GM18505 (cell line): ENCODE results near the gene MYBPH.

Source experiments
- ATAC-seq: cut with Tn5 transposase; IDR thresholded peaks from one replicate; pipeline ENCODE4 v1.9.1; 2021; ENCODE audit not compliant: unreplicated experiment
- POLR2A ChIP-seq: IDR thresholded peaks from 4 replicates; pipeline ENCODE4 v1.6.1; 2011; ENCODE audit warnings: borderline replicate concordance; ENCODE audit not compliant: insufficient read depth, insufficient read length; ENCODE audit errors: extremely low read depth

Gene MYBPH

DNA sequence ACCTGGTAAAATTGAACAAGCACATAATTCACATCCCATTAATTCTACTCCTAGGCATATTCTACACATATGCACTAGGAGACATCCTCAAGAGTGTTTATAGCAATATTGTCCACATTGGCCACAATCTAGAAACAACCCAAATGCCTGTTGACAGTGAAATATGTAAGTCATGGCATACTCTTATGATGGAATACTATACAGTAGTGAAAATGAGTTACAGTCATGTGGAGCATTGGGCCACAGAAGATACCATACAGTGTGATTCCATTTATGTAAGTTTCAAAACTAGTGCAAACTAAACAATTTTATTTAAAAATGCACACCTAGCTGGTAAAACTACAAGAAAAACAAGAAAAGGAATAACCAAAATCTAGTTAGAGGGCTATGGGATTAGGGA lies 34.7 kb upstream of the MYBPH start:
- no peak for ATAC-seq
- TF ChIP-seq POLR2A: no peak

DNA sequence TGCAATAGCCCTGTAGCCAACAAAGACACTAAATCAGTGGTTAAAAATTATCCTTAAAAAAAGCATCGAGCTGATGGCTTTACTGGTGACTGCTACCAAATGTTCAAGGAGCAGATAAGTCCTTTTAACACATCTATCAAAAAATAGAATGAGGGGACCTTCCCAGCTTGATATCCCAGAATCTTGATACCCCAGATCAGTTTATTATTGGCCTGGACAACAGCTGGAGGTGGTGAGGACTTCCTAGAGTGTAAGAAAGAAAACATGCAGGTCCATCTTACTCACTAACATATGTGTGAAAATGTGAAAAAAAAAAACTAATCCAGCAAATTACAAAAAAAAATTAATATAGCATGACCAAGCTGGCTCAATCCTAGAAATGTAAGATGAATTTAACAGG lies 32.6 kb upstream of the MYBPH start:
- ATAC-seq: no peak
- TF ChIP-seq POLR2A: no peak

DNA sequence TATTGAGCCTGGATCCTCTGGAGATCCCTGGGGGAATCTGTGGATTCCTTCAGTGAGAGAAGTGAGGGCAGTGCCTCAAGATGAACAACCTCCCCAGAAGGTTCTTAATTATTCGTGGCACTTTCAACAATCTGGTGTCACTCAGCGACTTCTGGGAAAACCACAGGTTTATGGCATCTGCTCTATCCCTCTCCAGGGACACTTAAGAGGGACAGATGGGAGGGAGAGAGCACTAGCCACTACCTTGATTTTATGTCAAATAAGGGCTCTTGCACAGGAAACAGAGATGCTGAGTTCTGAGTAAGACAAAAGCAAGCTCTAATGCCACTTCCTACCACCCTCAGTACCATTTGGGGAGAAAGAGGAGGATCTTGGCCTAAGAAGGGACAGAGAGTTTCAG lies 32.1 kb upstream of the MYBPH start:
- no peak for TF ChIP-seq POLR2A
- ATAC-seq: no peak

DNA sequence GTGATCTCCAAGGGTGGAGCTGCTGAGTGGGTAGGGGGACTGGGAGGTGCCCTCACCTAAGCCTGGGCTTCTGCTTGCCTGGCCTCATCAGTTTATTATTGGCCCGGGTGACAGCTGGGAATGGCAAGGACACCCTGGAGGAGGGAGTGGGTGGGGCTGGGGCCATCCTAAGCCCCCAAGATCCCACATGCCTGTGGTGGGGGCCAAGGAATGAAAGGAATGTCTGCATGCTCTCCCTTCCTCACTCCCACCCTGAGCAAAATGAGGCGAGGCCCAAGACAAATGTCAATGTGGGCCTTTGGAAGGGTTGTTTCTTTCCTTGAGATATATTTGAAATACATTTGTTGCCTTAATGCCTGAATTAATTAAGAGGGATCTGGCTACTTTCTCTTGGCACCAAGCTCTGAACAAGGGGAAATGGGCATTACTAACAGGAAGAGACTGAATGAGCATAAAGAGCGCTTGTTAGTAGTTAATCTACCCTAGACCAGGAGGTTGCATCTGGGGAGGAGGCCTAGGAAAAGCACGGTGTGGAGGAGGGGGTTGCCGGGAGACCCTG lies 30.6 kb upstream of the MYBPH start:
- TF ChIP-seq POLR2A: no peak
- ATAC-seq: no peak

DNA sequence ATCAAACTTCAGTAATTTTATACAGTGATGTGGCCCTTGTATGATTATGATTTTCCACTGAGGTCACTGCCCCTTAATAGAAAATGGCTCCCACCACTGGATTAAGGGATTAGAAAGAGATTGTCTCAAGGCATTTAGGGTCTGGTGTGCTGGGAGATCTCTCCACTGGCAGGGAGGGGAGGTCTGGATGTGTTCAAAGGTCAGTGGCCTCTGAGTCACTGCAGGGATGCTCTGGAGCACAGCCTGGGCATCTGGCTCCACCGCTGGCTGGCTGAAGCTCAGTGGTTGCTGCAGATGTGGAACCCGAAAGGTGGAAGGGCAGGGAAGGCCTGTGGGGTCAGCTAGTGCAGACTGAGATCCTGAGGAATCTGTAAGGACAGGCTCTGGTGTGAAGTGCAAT lies 29.1 kb upstream of the MYBPH start:
- TF ChIP-seq POLR2A: no peak
- ATAC-seq: no peak

DNA sequence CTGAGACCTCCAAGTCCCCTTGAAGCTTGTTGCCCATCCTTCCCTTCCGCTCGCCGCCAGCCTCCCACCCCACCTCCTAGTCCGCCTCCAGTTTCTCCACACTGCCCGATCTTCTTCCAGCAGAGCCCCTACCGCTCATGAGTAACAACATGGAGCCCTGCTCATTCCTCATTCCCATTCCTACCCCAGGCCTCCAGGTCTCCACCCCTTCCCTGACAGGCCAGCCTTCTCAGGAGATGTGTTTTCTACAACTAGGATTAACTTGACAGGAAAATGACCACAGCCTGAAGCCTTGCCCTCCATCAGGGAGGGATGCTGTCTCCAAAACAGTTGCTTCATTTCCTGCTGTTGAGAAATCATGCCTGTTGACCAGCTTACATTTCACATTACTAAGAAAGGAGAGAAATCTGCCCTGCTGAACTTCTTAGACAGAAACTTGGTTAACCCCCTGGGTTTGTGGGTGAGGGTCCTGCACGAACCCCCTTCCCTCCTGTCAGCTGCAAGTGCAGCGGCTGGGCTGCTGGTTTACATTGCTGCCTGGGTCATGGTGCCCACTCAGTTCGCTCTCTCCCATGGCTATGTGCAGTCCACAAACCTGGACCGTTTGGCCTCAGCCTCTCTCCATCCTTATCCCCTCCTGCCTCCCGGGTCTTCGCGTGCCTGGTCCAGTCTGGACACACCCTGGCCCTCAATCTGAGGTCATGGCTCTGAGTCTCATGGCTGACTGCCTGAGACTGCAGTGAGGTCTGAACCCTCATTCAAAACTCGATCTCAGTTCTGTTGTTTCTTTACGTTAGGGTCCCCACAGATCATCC lies 27.0 kb upstream of the MYBPH start:
- ATAC-seq: no peak
- TF ChIP-seq POLR2A: no peak

DNA sequence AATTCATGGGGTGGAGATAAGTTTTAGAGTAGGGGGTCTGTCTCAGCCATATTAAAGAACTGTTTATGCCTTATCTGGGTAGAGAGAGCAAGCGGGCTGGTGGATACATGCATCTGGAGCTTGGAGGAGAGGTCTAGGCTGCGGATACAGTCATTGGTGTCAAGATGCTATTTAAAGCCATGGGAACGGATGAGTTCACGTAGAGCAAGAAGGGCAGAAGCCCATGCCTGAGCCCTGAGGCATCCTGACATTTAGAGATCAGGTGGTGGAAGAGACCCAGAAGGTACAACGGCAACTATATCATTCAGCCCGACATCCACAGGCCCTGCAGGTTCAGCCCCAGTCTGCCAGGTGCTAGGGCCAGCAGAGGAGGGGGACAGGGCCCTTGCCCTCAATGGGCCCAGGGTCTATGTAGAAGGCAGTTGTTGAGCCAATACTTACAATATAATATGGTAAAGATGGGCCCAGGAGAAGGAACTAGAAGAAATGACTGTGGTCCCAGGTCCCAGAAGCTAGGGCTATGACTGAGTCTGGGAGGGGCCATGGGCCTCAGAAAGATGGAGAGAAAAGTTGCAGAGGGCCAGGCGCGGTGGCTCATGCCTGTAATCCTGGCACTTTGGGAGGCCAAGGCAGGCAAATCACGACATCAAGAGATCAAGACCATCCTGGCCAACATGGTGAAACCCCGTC lies 26.0 kb upstream of the MYBPH start:
- no peak for TF ChIP-seq POLR2A
- no peak for ATAC-seq

DNA sequence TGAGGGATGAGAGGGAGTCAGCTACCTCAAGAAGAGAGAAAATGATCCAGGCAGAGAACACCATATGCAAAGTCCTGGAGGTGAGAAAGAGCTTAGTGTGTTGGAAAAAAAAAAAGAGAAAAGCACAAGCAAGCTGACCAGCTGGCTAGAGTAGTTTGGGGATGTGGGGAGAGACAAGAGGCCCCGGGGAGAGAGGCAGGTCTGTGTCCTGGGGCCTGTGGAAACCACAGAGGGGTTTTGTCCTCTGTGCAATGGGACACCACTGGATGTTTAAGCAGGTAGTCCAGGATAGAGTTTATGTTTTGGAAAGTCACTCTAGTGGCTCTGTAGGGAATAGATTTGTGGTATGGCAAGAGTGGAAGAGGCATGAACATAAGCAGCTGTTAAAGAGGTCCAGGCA lies 25.3 kb upstream of the MYBPH start:
- ATAC-seq: no peak
- TF ChIP-seq POLR2A: no peak

DNA sequence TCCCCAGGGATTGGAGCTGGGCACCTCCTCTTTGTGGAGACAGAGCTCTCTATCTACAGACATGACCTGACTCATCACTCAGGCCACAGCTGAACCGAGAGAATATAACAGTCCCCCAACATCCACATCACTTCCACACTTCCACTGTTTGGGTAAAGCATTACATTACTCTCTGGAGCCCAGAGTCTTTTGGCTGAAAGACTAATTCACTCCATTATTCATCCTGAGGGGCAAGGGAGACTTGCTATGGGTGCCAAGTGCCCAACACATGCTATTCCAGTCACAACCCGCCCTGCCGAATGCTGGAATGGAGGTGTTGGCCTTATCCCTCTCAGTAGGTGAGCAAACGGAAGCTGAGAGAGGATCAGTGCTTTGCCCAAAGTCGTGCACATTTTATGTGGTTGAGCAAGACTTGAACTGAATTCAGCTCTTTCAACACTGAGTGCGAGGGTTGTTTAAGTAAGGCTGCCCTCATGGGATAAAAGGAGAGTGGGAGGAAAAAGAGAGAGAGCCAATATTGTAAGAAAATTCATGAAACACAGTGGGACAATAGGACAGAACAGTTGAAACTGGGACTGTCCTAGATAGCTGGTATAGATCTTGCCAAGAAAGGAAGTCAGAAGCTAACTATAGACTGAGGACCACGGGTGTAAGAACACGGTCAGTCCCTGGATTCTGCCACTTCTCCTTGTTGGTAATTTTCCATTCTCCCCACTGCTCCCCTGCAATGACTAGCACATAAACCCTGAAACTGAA lies 24.4 kb upstream of the MYBPH start:
- no peak for ATAC-seq
- TF ChIP-seq POLR2A: no peak

DNA sequence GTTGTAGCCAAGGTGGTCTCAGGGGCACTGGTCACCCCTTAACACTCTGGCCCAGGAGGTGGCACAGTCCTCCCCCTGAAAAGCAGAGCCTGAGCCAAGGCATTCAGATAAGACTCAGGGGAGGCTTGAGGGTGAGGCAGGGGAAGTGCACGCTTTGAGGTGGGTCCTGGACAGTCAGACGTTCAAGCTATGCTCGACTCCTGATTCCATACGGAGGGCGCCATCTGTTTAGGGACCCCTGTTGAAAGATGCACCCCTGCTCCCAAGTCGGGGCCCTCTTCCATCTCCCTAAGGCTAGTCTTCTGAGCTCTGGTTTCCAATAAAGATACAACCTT lies 23.8 kb upstream of the MYBPH start:
- TF ChIP-seq POLR2A: no peak
- no peak for ATAC-seq

DNA sequence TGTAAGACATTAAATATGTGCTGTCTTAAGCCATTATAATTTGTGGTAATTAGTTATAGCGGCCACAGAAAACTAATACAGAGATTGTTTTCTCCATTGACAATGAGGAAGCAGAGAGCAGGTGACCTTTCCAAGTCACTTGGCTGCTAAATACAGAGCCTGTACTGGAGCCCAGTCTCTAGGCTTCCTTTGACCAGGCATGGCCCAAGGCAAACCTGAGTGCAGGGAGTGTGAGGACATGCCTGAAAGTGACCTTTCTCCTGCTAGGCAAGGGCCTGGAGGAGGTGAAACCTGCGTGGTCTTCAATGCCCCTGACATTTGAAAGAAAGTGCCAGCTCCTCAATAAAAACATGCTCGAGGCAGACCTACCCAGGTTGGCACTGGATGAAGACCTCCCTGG lies 23.4 kb upstream of the MYBPH start:
- no peak for ATAC-seq
- no peak for TF ChIP-seq POLR2A

DNA sequence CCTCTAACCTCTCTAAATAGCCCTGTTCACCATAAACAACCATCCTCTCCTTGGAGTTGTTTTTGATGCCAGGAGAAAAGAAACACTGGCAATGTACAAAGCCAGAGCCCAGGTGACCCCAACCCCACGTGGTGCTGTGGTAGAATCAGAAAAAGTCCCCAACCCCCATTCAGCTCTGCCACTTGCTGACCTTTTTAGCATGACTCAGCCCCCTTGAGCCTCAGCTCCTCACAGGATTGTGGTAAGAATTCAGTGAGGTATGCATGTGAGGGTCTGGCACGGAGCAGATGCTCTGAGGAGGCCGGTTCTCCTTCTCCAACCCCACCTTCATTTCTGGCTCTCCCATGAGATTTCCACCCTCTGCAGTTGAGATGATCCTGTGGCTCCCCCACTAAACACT lies 22.0 kb upstream of the MYBPH start:
- no peak for TF ChIP-seq POLR2A
- no peak for ATAC-seq

DNA sequence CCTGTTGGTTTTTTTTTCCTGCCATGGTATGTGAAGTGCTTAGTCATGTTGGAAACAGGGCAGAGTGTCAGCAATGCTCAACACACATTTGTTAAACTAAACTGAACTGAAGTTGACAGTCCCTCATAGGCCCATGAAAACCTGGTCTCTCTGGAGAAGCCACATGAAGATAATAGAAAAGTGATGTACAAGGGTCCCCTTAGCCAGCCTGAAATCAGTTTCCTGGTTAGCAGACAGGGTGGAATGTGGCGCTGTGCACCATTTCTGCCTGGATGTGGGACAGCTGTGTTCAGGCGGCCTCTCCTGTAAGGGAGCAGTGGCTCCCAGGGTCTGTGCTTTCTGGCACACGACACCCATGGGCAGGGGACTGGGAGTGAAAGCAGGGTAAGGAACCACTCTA lies 20.7 kb upstream of the MYBPH start:
- ATAC-seq: no peak

More for the DNA sequence above, 20.7 kb upstream of the MYBPH start:
- no peak for TF ChIP-seq POLR2A
